Measurements from ENCODE around the gene OTUB2. TPM values are rescaled to one million over a fixed set of nuclear protein-coding genes. Genes with fewer than 3 reads are reported as not detected.

Gene OTUB2
- total RNA-seq, 3 donors from 2014 or later (not counting 1 experiment from before 2014, with no cell fraction given): 0.09 to 0.13 TPM; not detected in 1

DNA sequence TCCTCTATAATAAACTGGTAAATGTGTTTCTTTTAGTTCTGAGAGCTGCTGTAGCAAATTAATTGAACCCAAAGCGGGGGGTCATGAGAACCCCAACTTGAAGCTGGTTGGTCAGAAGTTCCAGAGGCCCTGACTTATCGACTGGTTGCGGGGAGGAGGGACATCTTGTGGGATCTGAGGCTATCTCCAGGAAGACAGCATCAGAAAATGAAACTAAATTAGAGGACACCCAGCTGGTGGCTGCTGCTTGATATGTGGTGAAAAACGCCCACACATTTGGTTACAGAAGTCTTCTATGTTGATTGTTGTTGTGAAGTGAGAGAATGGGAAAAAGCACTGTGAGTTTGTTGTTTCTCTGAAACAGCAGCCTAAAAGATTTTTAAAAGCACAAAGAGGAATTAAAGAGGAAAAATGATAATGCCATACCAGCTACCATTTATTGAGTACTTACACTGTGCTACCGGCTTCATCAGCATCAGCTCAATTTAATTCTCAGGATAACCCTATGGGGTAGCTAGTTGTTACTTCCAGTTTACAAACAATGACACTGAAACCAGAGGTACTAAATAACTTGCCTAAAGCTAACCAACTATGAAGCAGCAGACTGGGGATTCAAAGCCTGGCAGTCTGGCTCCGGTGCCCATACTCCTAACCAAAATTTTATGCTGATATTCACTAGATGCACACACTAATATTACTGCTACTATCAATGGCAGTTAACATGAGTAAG is 30.6 kb downstream of the OTUB2 start:
- Mint-ChIP-seq H3K36me3 (peaks cover 27% of the 10 kb centered on the region), H3K9me3 (no peaks in the 10 kb centered on the region), H3K27ac (peak overlapping the region; percentile 82 to 87), H3K4me3 (peak overlapping the region; percentile 76), H3K4me1 (peaks cover 51 to 59% of the 10 kb centered on the region in 2 donors), H3K27me3 (ENCODE audit: low read depth in 2 of 2) (no peaks in the 10 kb centered on the region)
- Histone ChIP-seq H3K4me1 (ENCODE audit: control insufficient read depth, insufficient read depth, low read length) (peaks cover 26% of the 10 kb centered on the region), H3K9me3 (ENCODE audit: control insufficient read depth, insufficient read depth, low read length) (no peaks in the 10 kb centered on the region), H3K36me3 (ENCODE audit: control insufficient read depth, insufficient read depth, low read length) (peaks cover 83% of the 10 kb centered on the region), H3K27ac (ENCODE audit: low read length) (peak overlapping the region; percentile 63), H3K27me3 (ENCODE audit: control insufficient read depth, insufficient read depth, low read length) (no peaks in the 10 kb centered on the region), H3K4me3 (ENCODE audit: low read length) (no peak overlapping the region)
- whole genome bisulfite sequencing (ENCODE audit: insufficient coverage): 42% methylated on average over 6 of the region's 6 CpGs
- DNase-seq: peak in 1 of 2 donors; percentile 55
- peak; percentile 77 to 83 (median 78) for ATAC-seq
- intact Hi-C loops (cut with micrococcal nuclease): loop anchor here (2.0 kb wide), 1 partner anchor 24 kb away; the partner anchor contains the start of genes DDX24 and IFI27L1
- TF ChIP-seq, protein P1, sequence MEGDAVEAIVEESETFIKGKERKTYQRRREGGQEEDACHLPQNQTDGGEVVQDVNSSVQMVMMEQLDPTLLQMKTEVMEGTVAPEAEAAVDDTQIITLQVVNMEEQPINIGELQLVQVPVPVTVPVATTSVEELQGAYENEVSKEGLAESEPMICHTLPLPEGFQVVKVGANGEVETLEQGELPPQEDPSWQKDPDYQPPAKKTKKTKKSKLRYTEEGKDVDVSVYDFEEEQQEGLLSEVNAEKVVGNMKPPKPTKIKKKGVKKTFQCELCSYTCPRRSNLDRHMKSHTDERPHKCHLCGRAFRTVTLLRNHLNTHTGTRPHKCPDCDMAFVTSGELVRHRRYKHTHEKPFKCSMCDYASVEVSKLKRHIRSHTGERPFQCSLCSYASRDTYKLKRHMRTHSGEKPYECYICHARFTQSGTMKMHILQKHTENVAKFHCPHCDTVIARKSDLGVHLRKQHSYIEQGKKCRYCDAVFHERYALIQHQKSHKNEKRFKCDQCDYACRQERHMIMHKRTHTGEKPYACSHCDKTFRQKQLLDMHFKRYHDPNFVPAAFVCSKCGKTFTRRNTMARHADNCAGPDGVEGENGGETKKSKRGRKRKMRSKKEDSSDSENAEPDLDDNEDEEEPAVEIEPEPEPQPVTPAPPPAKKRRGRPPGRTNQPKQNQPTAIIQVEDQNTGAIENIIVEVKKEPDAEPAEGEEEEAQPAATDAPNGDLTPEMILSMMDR (IDR thresholded peaks at IDR 0.05): no peak

DNA sequence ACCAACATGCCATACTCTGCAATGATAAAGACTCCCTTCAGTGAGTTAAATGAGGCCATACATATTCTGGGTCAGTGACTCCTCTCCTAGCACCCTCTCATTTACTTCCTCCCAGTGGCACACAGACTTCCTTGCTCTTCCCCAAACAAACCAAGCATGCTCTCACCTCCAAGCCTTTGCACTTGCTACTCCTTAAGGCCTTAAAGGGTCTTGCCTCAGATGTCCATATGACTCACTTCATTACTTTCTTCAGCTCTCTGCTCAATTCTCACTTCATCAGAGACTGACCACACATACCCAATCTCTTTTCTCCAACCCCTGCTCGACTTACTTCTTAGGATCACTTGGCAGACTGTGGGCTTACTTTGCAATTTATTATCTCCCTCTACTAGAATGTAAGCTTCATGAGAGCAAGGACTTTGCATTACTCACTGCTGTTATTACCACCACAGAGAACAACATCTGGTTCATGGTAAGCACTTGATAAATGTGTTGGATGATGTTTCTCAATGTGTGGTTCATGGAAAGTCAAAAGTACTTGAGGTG is 32.1 kb downstream of the OTUB2 start:
- Mint-ChIP-seq H3K4me1 (peaks cover 47 to 72% of the 10 kb centered on the region in 2 donors), H3K4me3 (peak overlapping the region; percentile 10), H3K9me3 (no peaks in the 10 kb centered on the region), H3K27me3 (ENCODE audit: low read depth in 2 of 2) (no peaks in the 10 kb centered on the region), H3K27ac (peak overlapping the region; percentile 17 to 82), H3K36me3 (peaks cover 26% of the 10 kb centered on the region)
- intact Hi-C loops (cut with micrococcal nuclease): no loop called here
- Histone ChIP-seq H3K4me3 (ENCODE audit: low read length) (no peak overlapping the region), H3K4me1 (ENCODE audit: control insufficient read depth, insufficient read depth, low read length) (peaks cover 26% of the 10 kb centered on the region), H3K36me3 (ENCODE audit: control insufficient read depth, insufficient read depth, low read length) (peaks cover 75% of the 10 kb centered on the region), H3K27me3 (ENCODE audit: control insufficient read depth, insufficient read depth, low read length) (no peaks in the 10 kb centered on the region), H3K9me3 (ENCODE audit: control insufficient read depth, insufficient read depth, low read length) (no peaks in the 10 kb centered on the region), H3K27ac (ENCODE audit: low read length) (peak overlapping the region; percentile 63)
- TF ChIP-seq, protein P1 (IDR thresholded peaks at IDR 0.05): no peak
- WGBS (ENCODE audit: insufficient coverage): 81% methylated on average over 1 of the region's 1 CpG
- no peak for DNase-seq
- ATAC-seq: no peak

DNA sequence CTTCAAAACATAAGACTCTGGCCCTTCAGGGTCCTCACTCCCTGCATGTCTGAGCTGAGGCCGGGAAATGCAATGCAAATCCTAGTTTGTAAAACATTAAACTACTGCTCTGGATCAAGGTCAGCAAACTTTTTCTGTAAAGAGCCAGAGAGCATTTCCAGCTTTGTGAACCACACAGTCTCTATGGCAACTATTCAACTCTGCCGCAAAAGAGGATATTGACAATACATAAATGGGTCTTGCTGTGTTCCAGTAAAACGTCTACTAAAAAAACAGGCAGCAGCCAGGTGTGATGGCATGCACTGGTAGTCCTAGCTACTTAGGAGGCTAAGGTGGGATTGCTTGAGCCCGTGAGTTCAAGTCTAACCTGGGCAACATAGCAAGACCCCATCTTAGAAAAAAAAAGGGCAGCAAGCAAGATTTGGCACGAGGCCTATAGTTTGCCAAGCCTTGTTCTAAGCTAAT is 32.6 kb downstream of the OTUB2 start:
- no peaks in the 10 kb centered on the region for H3K9me3 ChIP-seq (ENCODE audit: control insufficient read depth, insufficient read depth, low read length)
- TF ChIP-seq, protein P1 (IDR thresholded peaks at IDR 0.05): no peak
- Mint-ChIP-seq H3K36me3 (peaks cover 26% of the 10 kb centered on the region), H3K27ac (peak overlapping the region; percentile 17 to 82), H3K4me1 (peaks cover 50 to 75% of the 10 kb centered on the region in 2 donors), H3K4me3 (peak overlapping the region; percentile 10), H3K9me3 (no peaks in the 10 kb centered on the region), H3K27me3 (ENCODE audit: low read depth in 2 of 2) (no peaks in the 10 kb centered on the region)
- DNase-seq: no peak
- 85% methylated on average over 5 of the region's 5 CpGs for WGBS (ENCODE audit: insufficient coverage)
- peaks cover 75% of the 10 kb centered on the region for H3K36me3 ChIP-seq (ENCODE audit: control insufficient read depth, insufficient read depth, low read length)
- peaks cover 26% of the 10 kb centered on the region for H3K4me1 ChIP-seq (ENCODE audit: control insufficient read depth, insufficient read depth, low read length)
- H3K4me3 ChIP-seq (ENCODE audit: low read length): no peak overlapping the region
- intact Hi-C loops (cut with micrococcal nuclease): no loop called here
- no peak for ATAC-seq
- no peaks in the 10 kb centered on the region for H3K27me3 ChIP-seq (ENCODE audit: control insufficient read depth, insufficient read depth, low read length)
- H3K27ac ChIP-seq (ENCODE audit: low read length): no peak overlapping the region

Measured in natural killer cell (primary cell).